GM12878 (cell line): Measurements from ENCODE around the gene ZNRF3. TPM values are rescaled to one million over a fixed set of nuclear protein-coding genes. Genes with fewer than 3 reads are reported as not detected.

Experiments used
- ATAC-seq: fragments of 200-7000 bp; cut with Tn5 transposase; 3 replicates; pipeline ENCODE4 v1.9.1; 2020; ENCODE audit warnings: mild to moderate bottlenecking, moderate library complexity
- BruUV-seq: library from RNA; stranded (reverse); fragments of 400-500 nt; replicated peaks from 2 replicates; lab custom pipeline; 2021; lab: Mats Ljungman, UMichigan
- CTCF ChIA-PET: fragments of 300-600 bp; sonication (Branson Sonifier 250); formaldehyde crosslinking; extraction: SDS; loops from one replicate; lab custom pipeline; 2021; ENCODE audit warnings: inconsistent platforms; lab: Yijun Ruan, JAX
- POLR2A ChIA-PET: fragments of 350-600 bp; formaldehyde crosslinking; extraction: SDS; loops from one replicate; lab custom pipeline; 2021; ENCODE audit warnings: inconsistent platforms; lab: Charles Lee
- RAD21 ChIA-PET: fragments of 300-600 bp; sonication (Branson Sonifier 250); formaldehyde crosslinking; loops from one replicate; lab custom pipeline; 2023; ENCODE audit warnings: antibody characterized with exemption; ENCODE audit not compliant: unreplicated experiment; lab: Charles Lee
- SMC1A ChIA-PET: fragments of 300-600 bp; sonication (Branson Sonifier 250); formaldehyde crosslinking; loops from one replicate; lab custom pipeline; 2023; ENCODE audit not compliant: unreplicated experiment, uncharacterized antibody; lab: Charles Lee
- DNase-seq: peaks from one replicate; pipeline ENCODE4 v3.0.0-alpha.2; 2011; ENCODE audit warnings: low read depth, low spot score
- FAIRE-seq: peaks from 3 replicates; lab custom pipeline; 2011; peaks lifted over from hg19 to GRCh38; lab: Jason Lieb, UNC
- H2AFZ ChIP-seq: 2 replicates; pipeline ENCODE4 v1.6.0; 2011; ENCODE audit warnings: low read depth, low read length, control low read depth; ENCODE audit not compliant: control insufficient read depth
- H3K27ac ChIP-seq: 2 replicates; pipeline ENCODE4 v1.5.1; 2011; ENCODE audit warnings: control low read depth; ENCODE audit not compliant: control insufficient read depth, insufficient read depth
- H3K27me3 ChIP-seq, 2 experiments: replicated peaks in 1 of 2; 2 replicates each; pipeline versions ENCODE4 v1.6.0 to v1.6.1; 2011; ENCODE audit warnings: low read length in 1 of 2; ENCODE audit not compliant: control insufficient read depth in 2 of 2, insufficient read depth in 2 of 2
- H3K36me3 ChIP-seq, 2 experiments: 2 replicates each; pipeline ENCODE4 v1.5.1; 2011; ENCODE audit warnings: low read length in 1 of 2; ENCODE audit not compliant: control insufficient read depth in 2 of 2, insufficient read depth in 2 of 2
- H3K4me1 ChIP-seq: 2 replicates; pipeline ENCODE4 v1.6.1; 2011; ENCODE audit warnings: mild to moderate bottlenecking, low read length, moderate library complexity, mixed read lengths; ENCODE audit not compliant: control insufficient read depth, insufficient read depth
- H3K4me2 ChIP-seq: 2 replicates; pipeline ENCODE4 v1.6.0; 2011; ENCODE audit warnings: control low read depth; ENCODE audit not compliant: control insufficient read depth, insufficient read depth
- H3K4me3 ChIP-seq: fragments of 200-600 bp; sonication (generic); 2 replicates; pipeline ENCODE4 v1.5.1; 2016
- H3K79me2 ChIP-seq: 2 replicates; pipeline ENCODE4 v1.6.0; 2011; ENCODE audit warnings: low read length; ENCODE audit not compliant: control insufficient read depth, insufficient read depth
- H3K9ac ChIP-seq: 2 replicates; pipeline ENCODE4 v1.8.0; 2011; ENCODE audit warnings: low read length, control low read depth, mixed read lengths; ENCODE audit not compliant: control insufficient read depth, insufficient read depth
- H3K9me3 ChIP-seq: replicated peaks from 3 replicates; pipeline ENCODE4 v1.5.1; 2011; ENCODE audit warnings: mild to moderate bottlenecking, low read length; ENCODE audit not compliant: control insufficient read depth, insufficient read depth
- H4K20me1 ChIP-seq: 2 replicates; pipeline ENCODE4 v1.6.0; 2011; ENCODE audit not compliant: control insufficient read depth, insufficient read depth
- BCL11A ChIP-seq: IDR thresholded peaks from 2 replicates; pipeline ENCODE4 v1.6.1; 2011; ENCODE audit warnings: low read depth, low read length
- DPF2 ChIP-seq: fragments of 450-650 bp; IDR thresholded peaks from 2 replicates; pipeline ENCODE4 v1.6.1; 2017; ENCODE audit warnings: mild to moderate bottlenecking
- GABPA ChIP-seq: IDR thresholded peaks from 2 replicates; pipeline ENCODE4 v1.6.1; 2014; ENCODE audit warnings: antibody characterized with exemption, low read depth, mild to moderate bottlenecking, inconsistent platforms
- LARP7 ChIP-seq: fragments of 450-650 bp; IDR thresholded peaks from 2 replicates; pipeline ENCODE4 v1.6.1; 2017; ENCODE audit warnings: mild to moderate bottlenecking
- MTA3 ChIP-seq: IDR thresholded peaks from 2 replicates; pipeline ENCODE4 v1.6.1; 2012; ENCODE audit warnings: low read length, inconsistent platforms, borderline replicate concordance
- NFXL1 ChIP-seq: fragments of 450-650 bp; IDR thresholded peaks from 2 replicates; pipeline ENCODE4 v1.6.1; 2017; ENCODE audit warnings: antibody characterized with exemption, mild to moderate bottlenecking, borderline replicate concordance
- NR2C1 ChIP-seq: fragments of 450-650 bp; IDR thresholded peaks from 2 replicates; pipeline ENCODE4 v1.6.1; 2017; ENCODE audit warnings: antibody characterized with exemption, mild to moderate bottlenecking, moderate library complexity
- PML ChIP-seq: IDR thresholded peaks from 2 replicates; pipeline ENCODE4 v1.6.1; 2012; ENCODE audit warnings: low read length, inconsistent platforms
- RAD51 ChIP-seq: fragments of 450-650 bp; IDR thresholded peaks from 2 replicates; pipeline ENCODE4 v1.6.1; 2016; ENCODE audit warnings: moderate library complexity, mild to moderate bottlenecking, inconsistent platforms
- SMAD5 ChIP-seq: IDR thresholded peaks from 2 replicates; pipeline ENCODE4 v1.6.1; 2016; ENCODE audit warnings: antibody characterized with exemption, low read depth
- STAT3 ChIP-seq: IDR thresholded peaks from 2 replicates; pipeline ENCODE4 v1.6.1; 2011; ENCODE audit warnings: low read depth, low read length, improper control_type of control experiment
- USF2 ChIP-seq: IDR thresholded peaks from 2 replicates; pipeline ENCODE4 v1.6.1; 2011; ENCODE audit warnings: low read depth, low read length, improper control_type of control experiment, borderline replicate concordance
- ZBTB40 ChIP-seq: fragments of 450-650 bp; IDR thresholded peaks from 2 replicates; pipeline ENCODE4 v1.6.1; 2016; ENCODE audit warnings: mild to moderate bottlenecking, moderate library complexity, borderline replicate concordance
- ZNF384 ChIP-seq: IDR thresholded peaks from 2 replicates; pipeline ENCODE4 v1.6.1; 2012; ENCODE audit warnings: low read depth, mild to moderate bottlenecking, low read length, improper control_type of control experiment, borderline replicate concordance
- ZNF687 ChIP-seq: fragments of 450-650 bp; IDR thresholded peaks from 2 replicates; pipeline ENCODE4 v1.6.1; 2017; ENCODE audit warnings: mild to moderate bottlenecking, moderate library complexity
- WGBS: methylation state at CpG from one replicate; pipeline ENCODE4 v1.1.6; 2016; ENCODE audit warnings: low lambda C conversion rate; ENCODE audit not compliant: insufficient replicate concordance, insufficient coverage; ENCODE audit errors: missing lambda C conversion rate; 5-methylcytosine and 5-hydroxymethylcytosine counted together
- in situ Hi-C: fragments of 300-500 bp; cut with MboI; formaldehyde crosslinking; loops from 9 replicates; pipeline ENCODE4 v1.14.3; 2018; ENCODE audit warnings: mixed read lengths
- intact Hi-C: fragments of 100-400 bp; cut with micrococcal nuclease; formaldehyde crosslinking; loops from one replicate; pipeline ENCODE4 v1.14.2; 2022; ENCODE audit not compliant: unreplicated experiment
- polyA plus RNA-seq, 11 experiments: library from polyadenylated mRNA; depleted of rRNA in 4 of 11; unstranded in 6 of 11; stranded (reverse) in 5 of 11; fragments of >200 nt; fragmentation: Nextera tagmentation in 4 of 11; fragmentation: Illumina TruSeq in 1 of 11; extraction: Ambion mirVana in 4 of 11; extraction: Trizol in 1 of 11; gene quantifications; 1 replicate in 1 of 11; 2 replicates in 10 of 11; pipeline versions ENCODE4 v1.2.1 to v1.2.3, GENCODE V29; 2011 to 2016; ENCODE audit warnings: inconsistent platforms in 2 of 11, missing spikeins in 2 of 11, low read depth in 1 of 11
- total RNA-seq, 4 experiments: library from RNA; depleted of rRNA in 3 of 4; stranded (reverse); fragments of >200 nt in 3 of 4; fragmentation: Illumina TruSeq in 1 of 4; extraction: Trizol in 1 of 4; gene quantifications; 2 replicates each; pipeline versions ENCODE4 v1.2.1 to v1.2.3, GENCODE V29; 2013 to 2021

The ZNRF3 gene
- total and polyA plus RNA-seq, 10 of the 15 experiments (the other 5 are each of a cell fraction or from before 2014, with no cell fraction given), result 0.05 to 2.4 (median 0.46) TPM

- no peak overlapping the region for H3K9ac ChIP-seq
- no TSS peak for BruUV-seq
- TF ChIP-seq ZBTB40, result no peak
- no peak for TF ChIP-seq BCL11A
- no peak for TF ChIP-seq NR2C1
- TF ChIP-seq ZNF384, result no peak
- TF ChIP-seq MTA3, result no peak
- no peak for TF ChIP-seq GABPA
- no peak for TF ChIP-seq NFXL1
- no peak for TF ChIP-seq STAT3
- TF ChIP-seq USF2, result no peak
- TF ChIP-seq DPF2, result no peak
- no peak for TF ChIP-seq LARP7
- no peak for TF ChIP-seq PML
- no peak for TF ChIP-seq SMAD5
- TF ChIP-seq ZNF687, result no peak
- no peak for TF ChIP-seq RAD51
- TF ChIP-seq, all 136 proteins: peak for 0
- DNase-seq, result no peak
- 63% methylated on average over 9 of the region's 10 CpGs for WGBS
- in situ Hi-C loops (no loop called here), intact Hi-C loops (no loop called here)
- Histone ChIP-seq H3K4me1 (peaks cover 22% of the 10 kb centered on the region), H4K20me1 (no peaks in the 10 kb centered on the region), H3K79me2 (no peaks in the 10 kb centered on the region), H3K36me3 (no peaks in the 10 kb centered on the region), H3K4me3 (no peak overlapping the region), H3K27me3 (no peaks in the 10 kb centered on the region; a peak in 1 of 4 replicates), H3K4me2 (no peak overlapping the region), H3K9me3 (no peaks in the 10 kb centered on the region; the same call in 2 of the 3 replicates), H2AFZ (no peak overlapping the region), H3K27ac (no peak overlapping the region)
- RAD21 ChIA-PET, result interaction anchor here (9.2 kb wide), 1 partner anchor 8 kb away, joined by 84 read pairs; no protein-coding TSS in a partner anchor
- SMC1A ChIA-PET, result interaction anchor here (0.9 to 1.8 kb wide), 7 partner anchors 8 to 129 kb away, joined by 3 to 7 read pairs (median 4); no protein-coding TSS in a partner anchor
- CTCF ChIA-PET, result interaction anchor here (0.8 to 1.4 kb wide), 4 partner anchors 9 to 127 kb away, joined by 3 to 4 read pairs (median 3); no protein-coding TSS in a partner anchor
- ATAC-seq, result no peak
- POLR2A ChIA-PET, result interaction anchor here (0.6 to 1.3 kb wide), 5 partner anchors 8 to 128 kb away, joined by 3 to 5 read pairs (median 4); no protein-coding TSS in a partner anchor
- FAIRE-seq, result no peak
Observed at GRCh38 chr22:28911777-28912669, 28.7 kb downstream of the ZNRF3 start.
